IMR-90 (cell line): ENCODE measurements around the gene LRG1. TPM values are rescaled to one million over a fixed set of nuclear protein-coding genes. Genes with fewer than 3 reads are reported as not detected.

Source experiments
- CEBPB ChIP-seq: IDR thresholded peaks from 2 replicates; pipeline ENCODE4 v1.6.1; 2012; ENCODE audit warnings: low read depth, low read length, improper control_type of control experiment
- MAFK ChIP-seq: IDR thresholded peaks from 2 replicates; pipeline ENCODE4 v1.6.1; 2012; ENCODE audit warnings: low read depth, low read length, improper control_type of control experiment
- MAZ ChIP-seq: IDR thresholded peaks from 2 replicates; pipeline ENCODE4 v1.6.1; 2012; ENCODE audit warnings: low read depth, mild to moderate bottlenecking, low read length, improper control_type of control experiment, moderate library complexity, borderline replicate concordance
- POLR2A ChIP-seq: IDR thresholded peaks from 2 replicates; pipeline ENCODE4 v1.6.1; 2012; ENCODE audit warnings: mild to moderate bottlenecking, low read depth, low read length
- RCOR1 ChIP-seq: IDR thresholded peaks from 2 replicates; pipeline ENCODE4 v1.6.1; 2012; ENCODE audit warnings: mild to moderate bottlenecking, low read length, improper control_type of control experiment; ENCODE audit not compliant: insufficient replicate concordance
- RFX5 ChIP-seq: IDR thresholded peaks from 2 replicates; pipeline ENCODE4 v1.8.0; 2012; ENCODE audit warnings: low read depth, mild to moderate bottlenecking, low read length, moderate library complexity
- polyA plus RNA-seq, 3 experiments: library from polyadenylated mRNA; depleted of rRNA; stranded (reverse); fragments of >200 nt; gene quantifications; 2 replicates each; pipeline ENCODE4 v1.2.3, GENCODE V29; 2012; ENCODE audit warnings: low replicate concordance in 1 of 3
- total RNA-seq: library from RNA; depleted of rRNA; stranded (reverse); fragments of >200 nt; gene quantifications from 2 replicates; pipeline ENCODE4 v1.2.3, GENCODE V29; 2012

The LRG1 gene
- total and polyA plus RNA-seq, 2 of the 4 experiments (the other 2 are of a cell fraction): not detected

DNA sequence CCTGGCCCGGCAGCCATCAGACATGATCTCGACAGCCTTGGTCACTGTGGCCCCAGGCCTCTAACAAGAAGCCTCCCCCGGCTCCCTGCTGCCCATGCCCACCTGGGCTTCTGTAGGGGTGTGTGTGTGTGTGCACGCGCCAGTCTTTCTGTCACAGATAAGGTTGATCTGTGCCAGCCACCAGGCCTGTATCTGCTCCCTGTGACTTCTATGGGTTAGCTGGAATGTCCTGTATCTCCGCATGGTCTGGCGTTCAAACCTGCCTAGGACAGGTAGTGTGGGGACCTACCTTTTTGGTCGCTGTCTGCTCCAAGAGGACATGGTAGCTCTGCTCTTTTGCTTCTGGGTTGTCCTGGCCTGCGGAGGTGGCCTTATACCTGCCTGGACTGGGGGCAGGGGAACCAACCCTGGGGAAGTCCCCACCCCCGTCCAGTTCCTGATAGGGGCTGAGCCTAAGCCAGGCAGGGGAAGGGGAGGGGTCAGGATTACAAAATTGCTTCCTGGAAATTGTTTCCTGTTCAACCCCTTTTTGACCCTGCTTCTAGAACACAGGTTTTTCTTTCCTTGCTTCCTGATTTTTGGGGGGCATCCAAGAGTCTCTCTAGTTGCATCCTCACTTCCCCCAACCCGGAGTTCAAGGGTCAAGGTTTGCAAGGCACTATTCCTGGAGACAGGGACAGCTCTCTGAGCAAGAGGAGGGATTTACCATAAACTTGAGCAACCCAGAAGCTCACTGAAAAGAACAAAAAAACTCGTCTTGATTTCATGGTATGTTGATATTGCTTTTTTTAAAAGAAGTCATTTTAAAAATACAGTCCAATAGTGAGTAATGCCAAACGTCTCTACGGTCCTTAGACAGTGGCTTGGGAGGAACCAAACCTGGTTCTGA is at the start of gene LRG1 (continued):
- no peak for TF ChIP-seq RCOR1
- no peak for TF ChIP-seq MAZ
- no peak for TF ChIP-seq RFX5
- TF ChIP-seq MAFK: no peak
- TF ChIP-seq POLR2A: no peak
- no peak for TF ChIP-seq CEBPB
